Uterus (tissue), 4 donors: ENCODE data around the gene KRT72. TPM values are rescaled to one million over a fixed set of nuclear protein-coding genes. Genes with fewer than 3 reads are reported as not detected.

ENCODE experiments used
- DNase-seq, 2 donors: peaks; one replicate each; pipeline ENCODE4 v3.0.0-alpha.2; 2019 to 2020
- H3K27ac ChIP-seq, 2 donors: fragments of 200-600 bp; sonication (generic); 1 replicate in 1 of 2; 2 replicates in 1 of 2; pipeline ENCODE4 v1.5.1; 2016 to 2018
- H3K27me3 ChIP-seq, 2 donors: fragments of 200-600 bp; sonication (generic); one replicate each; pipeline ENCODE4 v1.5.1; 2018 to 2019; ENCODE audit warnings: control low read depth in 1 of 2
- H3K36me3 ChIP-seq, 2 donors: fragments of 200-600 bp; sonication (generic); one replicate each; pipeline ENCODE4 v1.5.1; 2019; ENCODE audit warnings: control low read depth in 1 of 2
- H3K4me1 ChIP-seq, 2 donors: fragments of 200-600 bp; sonication (generic); one replicate each; pipeline ENCODE4 v1.5.1; 2018 to 2019; ENCODE audit warnings: control low read depth in 1 of 2
- H3K4me3 ChIP-seq, 2 donors: fragments of 200-600 bp; sonication (generic); 1 replicate in 1 of 2; 2 replicates in 1 of 2; pipeline ENCODE4 v1.5.1; 2018 to 2019; ENCODE audit warnings: mild to moderate bottlenecking in 1 of 2
- H3K9me3 ChIP-seq, 2 donors: fragments of 200-600 bp; sonication (generic); one replicate each; pipeline ENCODE4 v1.5.1; 2019; ENCODE audit warnings: control low read depth in 1 of 2
- CTCF ChIP-seq, 4 experiments: fragments of 200-600 bp in 2 of 4; fragments of 450-650 bp in 2 of 4; sonication (generic) in 2 of 4; IDR thresholded peaks; one replicate each; pipeline ENCODE4 v1.5.1; 2016 to 2019; ENCODE audit warnings: antibody characterized with exemption in 4 of 4, mild to moderate bottlenecking in 2 of 4, moderate library complexity in 1 of 4
- POLR2A ChIP-seq, 2 donors: fragments of 450-650 bp; IDR thresholded peaks; one replicate each; pipeline ENCODE4 v1.6.1; 2016; ENCODE audit warnings: antibody characterized with exemption in 2 of 2, mild to moderate bottlenecking in 1 of 2, moderate library complexity in 1 of 2
- intact Hi-C: fragments of 100-400 bp; cut with DNase I; formaldehyde crosslinking; loops from one replicate; pipeline ENCODE4 v1.15.1; 2023; ENCODE audit warnings: low total_unique reads
- total RNA-seq, 4 donors: library from RNA; depleted of rRNA in 3 of 4; stranded (reverse); fragments of >200 nt in 3 of 4; gene quantifications; one replicate each; pipeline versions ENCODE4 v1.1.0 to v1.2.4, GENCODE V29; 2014 to 2023
- donor health status: DM: yes; HTN: yes; CAD: no.

Gene KRT72
- total RNA-seq, 4 donors from 2014 or later = 0.51 TPM; not detected in 3

- H3K27me3 ChIP-seq = no peaks in the 10 kb centered on the region
- DNase-seq = no peak
- no peak overlapping the region for H3K27ac ChIP-seq
- intact Hi-C loops = no loop called here
- no peaks in the 10 kb centered on the region for H3K36me3 ChIP-seq
- no peaks in the 10 kb centered on the region for H3K9me3 ChIP-seq
- H3K4me1 ChIP-seq = no peaks in the 10 kb centered on the region
- H3K4me3 ChIP-seq = no peak overlapping the region
- TF ChIP-seq CTCF (IDR thresholded peaks at IDR 0.05) = no peak
- no peak for TF ChIP-seq POLR2A (IDR thresholded peaks at IDR 0.05)
Measured at GRCh38 chr12:52643233-52644077, 42.2 kb upstream of the KRT72 start.

- intact Hi-C loops = no loop called here
- Histone ChIP-seq H3K4me3 (no peak overlapping the region), H3K27ac (no peak overlapping the region), H3K9me3 (no peaks in the 10 kb centered on the region), H3K27me3 (no peaks in the 10 kb centered on the region), H3K36me3 (no peaks in the 10 kb centered on the region), H3K4me1 (no peaks in the 10 kb centered on the region)
- no peak for DNase-seq
- TF ChIP-seq CTCF (IDR thresholded peaks at IDR 0.05) = no peak
Measured at GRCh38 chr12:52641468-52641867, 40.2 kb upstream of the KRT72 start.

GRCh38 chr12:52637299-52637698 is 36.0 kb upstream of the KRT72 start:
- no peak for DNase-seq
- intact Hi-C loops = no loop called here
- Histone ChIP-seq H3K4me1 (no peaks in the 10 kb centered on the region), H3K27ac (no peak overlapping the region), H3K9me3 (no peaks in the 10 kb centered on the region), H3K36me3 (no peaks in the 10 kb centered on the region), H3K4me3 (no peak overlapping the region), H3K27me3 (no peaks in the 10 kb centered on the region)
- no peak for TF ChIP-seq CTCF (IDR thresholded peaks at IDR 0.05)
- TF ChIP-seq POLR2A (IDR thresholded peaks at IDR 0.05) = no peak

- intact Hi-C loops = no loop called here
- Histone ChIP-seq H3K4me1 (no peaks in the 10 kb centered on the region), H3K27me3 (no peaks in the 10 kb centered on the region), H3K9me3 (no peaks in the 10 kb centered on the region), H3K27ac (no peak overlapping the region), H3K4me3 (no peak overlapping the region), H3K36me3 (no peaks in the 10 kb centered on the region)
- no peak for DNase-seq
- TF ChIP-seq CTCF (IDR thresholded peaks at IDR 0.05) (no peak), POLR2A (IDR thresholded peaks at IDR 0.05) (no peak)
Measured at GRCh38 chr12:52636592-52637258, 35.5 kb upstream of the KRT72 start.

GRCh38 chr12:52636189-52636588 is 34.9 kb upstream of the KRT72 start:
- H3K36me3 ChIP-seq = no peaks in the 10 kb centered on the region
- TF ChIP-seq POLR2A (IDR thresholded peaks at IDR 0.05) (no peak), CTCF (IDR thresholded peaks at IDR 0.05) (no peak)
- DNase-seq = no peak
- H3K4me1 ChIP-seq = no peaks in the 10 kb centered on the region
- H3K4me3 ChIP-seq = no peak overlapping the region
- intact Hi-C loops = no loop called here
- H3K27me3 ChIP-seq = no peaks in the 10 kb centered on the region
- H3K9me3 ChIP-seq = no peaks in the 10 kb centered on the region
- H3K27ac ChIP-seq = no peak overlapping the region
